ENCODE data around the gene SCNN1A. TPM values are rescaled to one million over a fixed set of nuclear protein-coding genes. Genes with fewer than 3 reads are reported as not detected.
A peak's percentile ranks its signal among the peaks of the same experiment; 100 is the strongest.

The SCNN1A gene
- total and polyA plus RNA-seq, 2 donors (not counting 1 experiment from before 2014, with no cell fraction given): under 0.01 to 0.05 TPM

DNA sequence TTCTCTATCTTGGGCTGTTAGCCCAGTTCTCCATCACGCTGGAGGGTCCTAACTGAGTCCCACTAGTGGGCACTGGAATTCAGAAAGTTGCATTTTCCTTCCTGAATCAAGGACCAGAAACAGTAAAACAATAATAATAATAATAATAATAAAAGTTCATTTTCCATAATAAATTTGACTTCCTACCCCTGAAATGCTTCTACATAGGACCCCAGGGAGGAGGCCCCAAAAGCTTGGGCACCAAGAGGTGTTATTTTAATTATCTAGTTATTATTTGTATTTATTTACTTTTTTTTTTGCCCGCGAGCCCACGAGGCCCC, 12.4 kb downstream of the SCNN1A start:
- H3K9me3 ChIP-seq (ENCODE audit: control insufficient read depth, insufficient read depth, low read depth, low read length): no peaks in the 10 kb centered on the region
- H3K27me3 ChIP-seq (ENCODE audit: control insufficient read depth, insufficient read depth, low read length): no peaks in the 10 kb centered on the region
- peak overlapping the region; percentile 51 for H3K4me2 ChIP-seq (ENCODE audit: extremely low read depth, insufficient read depth, low read length)
- DNase-seq (ENCODE audit: low read depth in 2 of 2): no peak
- no peak overlapping the region for H2AFZ ChIP-seq (ENCODE audit: low read length)
- no peak overlapping the region for H3K9ac ChIP-seq (ENCODE audit: insufficient read depth, low read length)
- H4K20me1 ChIP-seq (ENCODE audit: control insufficient read depth, extremely low read depth, insufficient read depth, low read length): no peaks in the 10 kb centered on the region
- no peaks in the 10 kb centered on the region for H3K79me2 ChIP-seq (ENCODE audit: control insufficient read depth, insufficient read depth, low read length)
- H3K36me3 ChIP-seq (ENCODE audit: control insufficient read depth, insufficient read depth, low read length): no peaks in the 10 kb centered on the region
- H3K4me1 ChIP-seq (ENCODE audit: control insufficient read depth, extremely low read depth, insufficient read depth, low read length): peaks cover 2% of the 10 kb centered on the region
- H3K4me3 ChIP-seq (replicated peaks in 1 of 4; ENCODE audit: control extremely low read depth in 1 of 4, insufficient read depth in 1 of 4, low read depth in 3 of 4, low read length in 4 of 4): peak overlapping the region in 2 of 4 experiments; percentile 40 to 61
- no peak overlapping the region for H3K27ac ChIP-seq (ENCODE audit: insufficient read depth, low read length)
- TF ChIP-seq, protein P1, sequence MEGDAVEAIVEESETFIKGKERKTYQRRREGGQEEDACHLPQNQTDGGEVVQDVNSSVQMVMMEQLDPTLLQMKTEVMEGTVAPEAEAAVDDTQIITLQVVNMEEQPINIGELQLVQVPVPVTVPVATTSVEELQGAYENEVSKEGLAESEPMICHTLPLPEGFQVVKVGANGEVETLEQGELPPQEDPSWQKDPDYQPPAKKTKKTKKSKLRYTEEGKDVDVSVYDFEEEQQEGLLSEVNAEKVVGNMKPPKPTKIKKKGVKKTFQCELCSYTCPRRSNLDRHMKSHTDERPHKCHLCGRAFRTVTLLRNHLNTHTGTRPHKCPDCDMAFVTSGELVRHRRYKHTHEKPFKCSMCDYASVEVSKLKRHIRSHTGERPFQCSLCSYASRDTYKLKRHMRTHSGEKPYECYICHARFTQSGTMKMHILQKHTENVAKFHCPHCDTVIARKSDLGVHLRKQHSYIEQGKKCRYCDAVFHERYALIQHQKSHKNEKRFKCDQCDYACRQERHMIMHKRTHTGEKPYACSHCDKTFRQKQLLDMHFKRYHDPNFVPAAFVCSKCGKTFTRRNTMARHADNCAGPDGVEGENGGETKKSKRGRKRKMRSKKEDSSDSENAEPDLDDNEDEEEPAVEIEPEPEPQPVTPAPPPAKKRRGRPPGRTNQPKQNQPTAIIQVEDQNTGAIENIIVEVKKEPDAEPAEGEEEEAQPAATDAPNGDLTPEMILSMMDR (conservative IDR thresholded peaks at IDR 0.05 in 1 of 2, IDR thresholded peaks at IDR 0.05 in 1 of 2; ENCODE audit: low read depth in 1 of 2, low read length in 2 of 2): no peak
- TF ChIP-seq EZH2 (IDR thresholded peaks at IDR 0.05; ENCODE audit: low read length, missing control alignments): no peak

DNA sequence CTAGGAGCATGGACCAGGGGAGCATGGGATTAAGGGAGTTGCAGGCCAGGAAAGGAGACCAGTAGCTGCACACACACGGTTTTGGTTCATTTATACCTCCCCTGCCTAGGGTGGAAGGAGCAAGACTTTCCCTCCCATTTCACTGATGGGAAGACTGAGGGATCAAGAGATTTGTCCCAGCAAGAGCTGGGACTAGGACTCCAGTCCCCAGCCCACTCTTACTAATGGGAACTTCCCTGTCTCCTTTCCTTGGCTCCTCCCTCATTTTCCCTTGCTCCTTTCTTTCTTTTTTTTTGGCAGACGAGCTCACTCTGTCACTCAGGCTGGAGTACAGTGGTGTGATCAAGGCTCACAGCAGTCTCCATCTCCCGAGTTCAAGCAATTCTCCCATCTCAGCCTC, 13.0 kb downstream of the SCNN1A start:
- H3K27ac ChIP-seq (ENCODE audit: insufficient read depth, low read length): no peak overlapping the region
- H3K4me2 ChIP-seq (ENCODE audit: extremely low read depth, insufficient read depth, low read length): no peak overlapping the region
- H3K4me3 ChIP-seq (replicated peaks in 1 of 4; ENCODE audit: control extremely low read depth in 1 of 4, insufficient read depth in 1 of 4, low read depth in 3 of 4, low read length in 4 of 4): no peak overlapping the region
- no peak overlapping the region for H2AFZ ChIP-seq (ENCODE audit: low read length)
- H3K4me1 ChIP-seq (ENCODE audit: control insufficient read depth, extremely low read depth, insufficient read depth, low read length): peaks cover 2% of the 10 kb centered on the region
- H3K9ac ChIP-seq (ENCODE audit: insufficient read depth, low read length): no peak overlapping the region
- H3K79me2 ChIP-seq (ENCODE audit: control insufficient read depth, insufficient read depth, low read length): no peaks in the 10 kb centered on the region
- no peaks in the 10 kb centered on the region for H3K36me3 ChIP-seq (ENCODE audit: control insufficient read depth, insufficient read depth, low read length)
- TF ChIP-seq, protein P1 (conservative IDR thresholded peaks at IDR 0.05 in 1 of 2, IDR thresholded peaks at IDR 0.05 in 1 of 2; ENCODE audit: low read depth in 1 of 2, low read length in 2 of 2): no peak
- no peak for TF ChIP-seq EZH2 (IDR thresholded peaks at IDR 0.05; ENCODE audit: low read length, missing control alignments)
- H3K27me3 ChIP-seq (ENCODE audit: control insufficient read depth, insufficient read depth, low read length): no peaks in the 10 kb centered on the region
- no peaks in the 10 kb centered on the region for H3K9me3 ChIP-seq (ENCODE audit: control insufficient read depth, insufficient read depth, low read depth, low read length)
- DNase-seq (ENCODE audit: low read depth in 2 of 2): no peak
- H4K20me1 ChIP-seq (ENCODE audit: control insufficient read depth, extremely low read depth, insufficient read depth, low read length): no peaks in the 10 kb centered on the region

DNA sequence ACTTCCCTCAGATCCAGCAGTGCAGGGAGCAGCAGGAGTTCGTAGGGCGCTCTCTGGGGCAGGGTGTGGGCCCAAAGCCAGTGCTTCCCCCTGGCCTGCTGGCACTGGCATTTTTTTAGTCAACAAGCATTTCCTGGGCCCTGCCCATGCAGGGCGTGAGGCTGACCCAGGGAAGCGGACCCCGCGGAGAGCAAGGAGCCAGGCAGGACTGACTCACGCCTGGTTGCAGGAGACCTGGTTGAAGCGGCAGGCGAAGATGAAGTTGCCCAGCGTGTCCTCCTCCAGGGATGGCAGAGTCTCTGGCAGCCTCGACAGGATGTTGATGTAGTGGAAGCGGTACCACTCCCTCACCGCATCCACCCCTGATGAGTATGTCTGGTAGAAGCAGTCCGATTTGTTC, 13.5 kb downstream of the SCNN1A start:
- Histone ChIP-seq H3K9me3 (ENCODE audit: control insufficient read depth, insufficient read depth, low read depth, low read length) (no peaks in the 10 kb centered on the region), H3K27ac (ENCODE audit: insufficient read depth, low read length) (no peak overlapping the region), H3K4me2 (ENCODE audit: extremely low read depth, insufficient read depth, low read length) (no peak overlapping the region), H3K79me2 (ENCODE audit: control insufficient read depth, insufficient read depth, low read length) (no peaks in the 10 kb centered on the region), H3K27me3 (ENCODE audit: control insufficient read depth, insufficient read depth, low read length) (no peaks in the 10 kb centered on the region), H3K4me1 (ENCODE audit: control insufficient read depth, extremely low read depth, insufficient read depth, low read length) (peaks cover 2% of the 10 kb centered on the region), H3K4me3 (replicated peaks in 1 of 4; ENCODE audit: control extremely low read depth in 1 of 4, insufficient read depth in 1 of 4, low read depth in 3 of 4, low read length in 4 of 4) (no peak overlapping the region), H3K36me3 (ENCODE audit: control insufficient read depth, insufficient read depth, low read length) (no peaks in the 10 kb centered on the region), H4K20me1 (ENCODE audit: control insufficient read depth, extremely low read depth, insufficient read depth, low read length) (no peaks in the 10 kb centered on the region), H3K9ac (ENCODE audit: insufficient read depth, low read length) (no peak overlapping the region), H2AFZ (ENCODE audit: low read length) (no peak overlapping the region)
- peak; percentile 24 to 45 for DNase-seq (ENCODE audit: low read depth in 2 of 2)
- TF ChIP-seq, protein P1 (conservative IDR thresholded peaks at IDR 0.05 in 1 of 2, IDR thresholded peaks at IDR 0.05 in 1 of 2; ENCODE audit: low read depth in 1 of 2, low read length in 2 of 2): no peak
- no peak for TF ChIP-seq EZH2 (IDR thresholded peaks at IDR 0.05; ENCODE audit: low read length, missing control alignments)
